ENCODE data around the gene KRT8. TPM values are rescaled to one million over a fixed set of nuclear protein-coding genes. Genes with fewer than 3 reads are reported as not detected.

Gene KRT8
- total and polyA plus RNA-seq, 10 of the 15 experiments (the other 5 are each of a cell fraction or from before 2014, with no cell fraction given), result 0.11 to 5.6 (median 0.37) TPM; not detected in 1

DNA sequence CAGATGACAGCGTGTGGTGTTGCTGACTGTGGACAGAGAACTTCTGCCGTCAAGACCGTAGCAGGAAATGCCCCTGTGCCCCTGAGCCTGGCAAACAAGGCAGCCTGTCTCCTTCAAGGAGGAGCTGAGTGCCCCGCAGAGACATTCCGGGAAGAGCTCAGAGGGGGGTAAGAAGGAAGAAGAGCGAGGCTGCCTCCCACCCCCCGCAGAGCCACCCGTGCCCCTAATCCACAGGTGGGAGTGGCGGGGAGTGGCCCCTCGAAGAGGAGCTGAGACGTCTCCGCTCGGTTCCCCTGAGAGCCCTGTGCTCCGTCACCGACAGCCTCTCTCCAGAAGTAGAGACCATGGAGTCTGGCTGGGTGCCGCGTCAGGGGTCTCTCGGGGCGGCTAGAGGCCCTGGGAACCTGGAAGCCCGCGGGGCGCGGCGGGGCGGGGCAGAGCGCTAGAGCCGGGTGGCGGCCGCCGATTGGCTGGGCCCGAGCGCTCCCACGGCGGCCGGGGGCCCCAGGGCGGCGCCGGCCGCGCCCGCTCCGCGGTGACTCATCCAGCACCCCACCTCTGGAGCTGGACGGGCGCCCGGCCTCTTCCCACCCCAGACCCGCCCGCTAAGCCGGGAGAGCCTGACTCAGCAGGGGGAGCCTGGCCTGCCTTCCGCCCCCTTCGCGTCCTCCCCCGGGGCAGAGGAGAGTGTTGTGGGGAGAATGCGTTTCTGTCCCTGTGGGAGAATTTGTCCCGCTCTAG lies 30.9 kb downstream of the KRT8 start:
- TF ChIP-seq CHD2 (IDR thresholded peaks at IDR 0.05; ENCODE audit: borderline replicate concordance, low read depth, low read length) (no peak), HDAC6 (IDR thresholded peaks at IDR 0.05; ENCODE audit: unreplicated experiment) (no peak)
- no peaks in the 10 kb centered on the region for H3K79me2 ChIP-seq (ENCODE audit: control insufficient read depth, insufficient read depth, low read length)
- H3K9ac ChIP-seq (ENCODE audit: control insufficient read depth, insufficient read depth, low read length), result peak overlapping the region; percentile 52; the same call in 1 of the 2 replicates
- RAD21 ChIA-PET (ENCODE audit: unreplicated experiment), result no interaction called here
- in situ Hi-C loops (cut with MboI), result no loop called here
- intact Hi-C loops (cut with micrococcal nuclease; ENCODE audit: unreplicated experiment), result no loop called here
- no peak for FAIRE-seq
- no peak overlapping the region for H3K27ac ChIP-seq (ENCODE audit: control insufficient read depth, insufficient read depth)
- SMC1A ChIA-PET (ENCODE audit: uncharacterized antibody, unreplicated experiment), result interaction anchor here (1.6 kb wide), 1 partner anchor 291 kb away, joined by 4 read pairs; no protein-coding TSS in a partner anchor
- H3K27me3 ChIP-seq (replicated peaks in 1 of 2; ENCODE audit: control insufficient read depth in 2 of 2, insufficient read depth in 2 of 2, low read length in 1 of 2), result peaks cover 0 to 3% of the 10 kb centered on the region in 2 experiments; a peak in 2 of 4 replicates
- BruUV-seq (replicated peaks), result no TSS peak
- H3K36me3 ChIP-seq (ENCODE audit: control insufficient read depth in 2 of 2, insufficient read depth in 2 of 2, low read length in 1 of 2), result no peaks in the 10 kb centered on the region
- no peaks in the 10 kb centered on the region for H4K20me1 ChIP-seq (ENCODE audit: control insufficient read depth, insufficient read depth)
- POLR2A ChIA-PET, result no interaction called here
- H3K4me2 ChIP-seq (ENCODE audit: control insufficient read depth, insufficient read depth), result peak overlapping the region; percentile 52
- H2AFZ ChIP-seq (ENCODE audit: control insufficient read depth, low read depth, low read length), result peak overlapping the region; percentile 74
- H3K9me3 ChIP-seq (replicated peaks; ENCODE audit: control insufficient read depth, insufficient read depth, low read length), result no peaks in the 10 kb centered on the region
- no peak overlapping the region for H3K4me3 ChIP-seq
- 6% methylated on average over 42 of the region's 55 CpGs for whole genome bisulfite sequencing (ENCODE audit: insufficient coverage, insufficient replicate concordance, low lambda C conversion rate, missing lambda C conversion rate)
- ATAC-seq, result peak; percentile 54
- DNase-seq (ENCODE audit: low read depth, low spot score), result no peak
- CTCF ChIA-PET, result interaction anchor here (0.9 to 1.2 kb wide), 2 partner anchors 11 to 718 kb away, joined by 3 to 4 read pairs; no protein-coding TSS in a partner anchor
- H3K4me1 ChIP-seq (ENCODE audit: control insufficient read depth, insufficient read depth, low read length), result peaks cover 6% of the 10 kb centered on the region

DNA sequence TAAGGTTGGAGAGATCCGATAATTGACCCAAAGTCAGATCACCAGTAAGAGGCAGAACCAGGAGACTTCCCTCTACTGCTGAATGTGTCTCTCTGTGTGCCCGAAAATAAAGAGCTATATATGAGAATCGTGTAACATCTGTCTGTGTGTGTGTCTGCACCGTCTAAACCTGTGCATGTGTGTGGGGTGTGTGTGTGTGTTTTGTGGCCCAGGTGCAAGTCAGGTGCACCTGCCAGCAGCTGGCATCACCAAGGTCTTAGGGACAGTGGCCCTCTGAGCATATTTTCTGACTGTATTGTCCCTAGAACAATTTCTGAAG lies 31.4 kb downstream of the KRT8 start:
- Histone ChIP-seq H3K27ac (ENCODE audit: control insufficient read depth, insufficient read depth) (no peak overlapping the region), H3K4me2 (ENCODE audit: control insufficient read depth, insufficient read depth) (peak overlapping the region; percentile 52; the same call in 1 of the 2 replicates), H3K4me1 (ENCODE audit: control insufficient read depth, insufficient read depth, low read length) (peaks cover 6% of the 10 kb centered on the region), H4K20me1 (ENCODE audit: control insufficient read depth, insufficient read depth) (no peaks in the 10 kb centered on the region), H3K9me3 (replicated peaks; ENCODE audit: control insufficient read depth, insufficient read depth, low read length) (no peaks in the 10 kb centered on the region), H3K27me3 (replicated peaks in 1 of 2; ENCODE audit: control insufficient read depth in 2 of 2, insufficient read depth in 2 of 2, low read length in 1 of 2) (peaks cover 0 to 3% of the 10 kb centered on the region in 2 experiments; a peak in 2 of 4 replicates), H3K4me3 (no peak overlapping the region), H3K9ac (ENCODE audit: control insufficient read depth, insufficient read depth, low read length) (peak overlapping the region; percentile 52; the same call in 1 of the 2 replicates), H3K79me2 (ENCODE audit: control insufficient read depth, insufficient read depth, low read length) (no peaks in the 10 kb centered on the region), H2AFZ (ENCODE audit: control insufficient read depth, low read depth, low read length) (no peak overlapping the region), H3K36me3 (ENCODE audit: control insufficient read depth in 2 of 2, insufficient read depth in 2 of 2, low read length in 1 of 2) (no peaks in the 10 kb centered on the region)
- intact Hi-C loops (cut with micrococcal nuclease; ENCODE audit: unreplicated experiment) (no loop called here), in situ Hi-C loops (cut with MboI) (no loop called here)
- ATAC-seq (no peak), FAIRE-seq (peak; percentile 18), DNase-seq (ENCODE audit: low read depth, low spot score) (no peak)
- BruUV-seq (replicated peaks), result no TSS peak
- ChIA-PET CTCF (interaction anchor here (0.9 to 1.4 kb wide), 3 partner anchors 12 to 717 kb away, joined by 3 to 4 read pairs (median 3); no protein-coding TSS in a partner anchor), RAD21 (ENCODE audit: unreplicated experiment) (no interaction called here), SMC1A (ENCODE audit: uncharacterized antibody, unreplicated experiment) (interaction anchor here (1.6 kb wide), 1 partner anchor 290 kb away, joined by 4 read pairs; no protein-coding TSS in a partner anchor), POLR2A (no interaction called here)
- 24% methylated on average over 4 of the region's 4 CpGs for WGBS (ENCODE audit: insufficient coverage, insufficient replicate concordance, low lambda C conversion rate, missing lambda C conversion rate)
- TF ChIP-seq, protein P1, sequence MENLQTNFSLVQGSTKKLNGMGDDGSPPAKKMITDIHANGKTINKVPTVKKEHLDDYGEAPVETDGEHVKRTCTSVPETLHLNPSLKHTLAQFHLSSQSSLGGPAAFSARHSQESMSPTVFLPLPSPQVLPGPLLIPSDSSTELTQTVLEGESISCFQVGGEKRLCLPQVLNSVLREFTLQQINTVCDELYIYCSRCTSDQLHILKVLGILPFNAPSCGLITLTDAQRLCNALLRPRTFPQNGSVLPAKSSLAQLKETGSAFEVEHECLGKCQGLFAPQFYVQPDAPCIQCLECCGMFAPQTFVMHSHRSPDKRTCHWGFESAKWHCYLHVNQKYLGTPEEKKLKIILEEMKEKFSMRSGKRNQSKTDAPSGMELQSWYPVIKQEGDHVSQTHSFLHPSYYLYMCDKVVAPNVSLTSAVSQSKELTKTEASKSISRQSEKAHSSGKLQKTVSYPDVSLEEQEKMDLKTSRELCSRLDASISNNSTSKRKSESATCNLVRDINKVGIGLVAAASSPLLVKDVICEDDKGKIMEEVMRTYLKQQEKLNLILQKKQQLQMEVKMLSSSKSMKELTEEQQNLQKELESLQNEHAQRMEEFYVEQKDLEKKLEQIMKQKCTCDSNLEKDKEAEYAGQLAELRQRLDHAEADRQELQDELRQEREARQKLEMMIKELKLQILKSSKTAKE (IDR thresholded peaks at IDR 0.05; ENCODE audit: low read depth, poor library complexity, severe bottlenecking), result no peak
- TF ChIP-seq ZZZ3 (IDR thresholded peaks at IDR 0.05; ENCODE audit: control insufficient read depth, insufficient read length, low read depth) (no peak), TBL1XR1 (IDR thresholded peaks at IDR 0.05; ENCODE audit: low read depth, low read length) (no peak), RELA (IDR thresholded peaks at IDR 0.05; ENCODE audit: borderline replicate concordance, partially characterized antibody) (no peak), JUNB (IDR thresholded peaks at IDR 0.05) (no peak), ZSCAN29 (IDR thresholded peaks at IDR 0.05) (no peak)
- TF ChIP-seq, protein P2, sequence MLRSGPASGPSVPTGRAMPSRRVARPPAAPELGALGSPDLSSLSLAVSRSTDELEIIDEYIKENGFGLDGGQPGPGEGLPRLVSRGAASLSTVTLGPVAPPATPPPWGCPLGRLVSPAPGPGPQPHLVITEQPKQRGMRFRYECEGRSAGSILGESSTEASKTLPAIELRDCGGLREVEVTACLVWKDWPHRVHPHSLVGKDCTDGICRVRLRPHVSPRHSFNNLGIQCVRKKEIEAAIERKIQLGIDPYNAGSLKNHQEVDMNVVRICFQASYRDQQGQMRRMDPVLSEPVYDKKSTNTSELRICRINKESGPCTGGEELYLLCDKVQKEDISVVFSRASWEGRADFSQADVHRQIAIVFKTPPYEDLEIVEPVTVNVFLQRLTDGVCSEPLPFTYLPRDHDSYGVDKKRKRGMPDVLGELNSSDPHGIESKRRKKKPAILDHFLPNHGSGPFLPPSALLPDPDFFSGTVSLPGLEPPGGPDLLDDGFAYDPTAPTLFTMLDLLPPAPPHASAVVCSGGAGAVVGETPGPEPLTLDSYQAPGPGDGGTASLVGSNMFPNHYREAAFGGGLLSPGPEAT (IDR thresholded peaks at IDR 0.05; ENCODE audit: low read depth), result no peak
- TF ChIP-seq, protein P3, sequence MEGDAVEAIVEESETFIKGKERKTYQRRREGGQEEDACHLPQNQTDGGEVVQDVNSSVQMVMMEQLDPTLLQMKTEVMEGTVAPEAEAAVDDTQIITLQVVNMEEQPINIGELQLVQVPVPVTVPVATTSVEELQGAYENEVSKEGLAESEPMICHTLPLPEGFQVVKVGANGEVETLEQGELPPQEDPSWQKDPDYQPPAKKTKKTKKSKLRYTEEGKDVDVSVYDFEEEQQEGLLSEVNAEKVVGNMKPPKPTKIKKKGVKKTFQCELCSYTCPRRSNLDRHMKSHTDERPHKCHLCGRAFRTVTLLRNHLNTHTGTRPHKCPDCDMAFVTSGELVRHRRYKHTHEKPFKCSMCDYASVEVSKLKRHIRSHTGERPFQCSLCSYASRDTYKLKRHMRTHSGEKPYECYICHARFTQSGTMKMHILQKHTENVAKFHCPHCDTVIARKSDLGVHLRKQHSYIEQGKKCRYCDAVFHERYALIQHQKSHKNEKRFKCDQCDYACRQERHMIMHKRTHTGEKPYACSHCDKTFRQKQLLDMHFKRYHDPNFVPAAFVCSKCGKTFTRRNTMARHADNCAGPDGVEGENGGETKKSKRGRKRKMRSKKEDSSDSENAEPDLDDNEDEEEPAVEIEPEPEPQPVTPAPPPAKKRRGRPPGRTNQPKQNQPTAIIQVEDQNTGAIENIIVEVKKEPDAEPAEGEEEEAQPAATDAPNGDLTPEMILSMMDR (IDR thresholded peaks at IDR 0.05 in 2 of 3, conservative IDR thresholded peaks at IDR 0.05 in 1 of 3; ENCODE audit: control insufficient read depth in 2 of 3, extremely low read depth in 1 of 3, insufficient read depth in 1 of 3, low read depth in 3 of 3, low read length in 3 of 3), result no peak

All from GM12878 (cell line).